Gastrocnemius medialis (tissue), 4 donors: ENCODE measurements around the gene ASTN2. TPM values are rescaled to one million over a fixed set of nuclear protein-coding genes. Genes with fewer than 3 reads are reported as not detected.

ENCODE experiments used
- ATAC-seq, 2 donors: fragments of 150-250 bp; one replicate each; pipeline ENCODE4 v1.9.1; 2016
- DNase-seq, 2 donors: peaks; one replicate each; pipeline ENCODE4 v3.0.0-alpha.2; 2019
- H3K27ac ChIP-seq, 4 donors: fragments of 200-600 bp; sonication (generic); 1 replicate in 1 of 4; 2 replicates in 3 of 4; pipeline ENCODE4 v1.5.1; 2016 to 2018; ENCODE audit warnings: mild to moderate bottlenecking in 2 of 4, moderate library complexity in 1 of 4
- H3K27me3 ChIP-seq, 3 donors: fragments of 200-600 bp; sonication (generic) in 2 of 3; 1 replicate in 1 of 3; 2 replicates in 2 of 3; pipeline versions ENCODE4 v1.5.1 to v1.6.0; 2016 to 2019; ENCODE audit warnings: mild to moderate bottlenecking in 1 of 3, moderate library complexity in 1 of 3
- H3K36me3 ChIP-seq, 2 donors: fragments of 200-600 bp; sonication (generic) in 1 of 2; one replicate each; pipeline ENCODE4 v1.5.1; 2017 to 2018
- H3K4me1 ChIP-seq, 2 donors: fragments of 200-600 bp; sonication (generic) in 1 of 2; one replicate each; pipeline ENCODE4 v1.5.1; 2016 to 2017; ENCODE audit warnings: mild to moderate bottlenecking in 2 of 2
- H3K4me3 ChIP-seq, 4 donors: fragments of 200-600 bp; sonication (generic) in 3 of 4; 1 replicate in 1 of 4; 2 replicates in 3 of 4; pipeline ENCODE4 v1.5.1; 2016 to 2019; ENCODE audit warnings: mild to moderate bottlenecking in 2 of 4
- H3K9me3 ChIP-seq, 3 donors: fragments of 200-600 bp; sonication (generic) in 2 of 3; 1 replicate in 1 of 3; 2 replicates in 2 of 3; pipeline ENCODE4 v1.5.1; 2016 to 2019
- POLR2A ChIP-seq, 2 donors: fragments of 450-650 bp; IDR thresholded peaks; one replicate each; pipeline ENCODE4 v1.6.1; 2017; ENCODE audit warnings: antibody characterized with exemption in 2 of 2, mild to moderate bottlenecking in 2 of 2, moderate library complexity in 2 of 2
- in situ Hi-C, 4 donors: fragments of 200-750 bp; cut with MboI; loops; one replicate each; pipeline versions ENCODE4 v1.15.0 to v1.8.0; 2017; ENCODE audit warnings: low sequenced_read_pairs in 4 of 4
- intact Hi-C: fragments of 100-400 bp; cut with DNase I; formaldehyde crosslinking; loops from one replicate; pipeline ENCODE4 v1.15.1; 2023; ENCODE audit warnings: low total_unique reads
- total RNA-seq, 4 donors: library from RNA; depleted of rRNA; stranded (reverse); fragments of >200 nt; gene quantifications; one replicate each; pipeline versions ENCODE4 v1.1.0 to v1.2.3, GENCODE V29; 2016
- TF ChIP-seq, protein P1 (sequence below), 5 experiments: fragments of 450-650 bp in 3 of 5; fragments of 200-600 bp in 2 of 5; sonication (generic) in 2 of 5; IDR thresholded peaks in 4 of 5; conservative IDR thresholded peaks in 1 of 5; 1 replicate in 4 of 5; 2 replicates in 1 of 5; pipeline ENCODE4 v1.5.1; 2016 to 2019; ENCODE audit warnings: antibody characterized with exemption in 5 of 5, mild to moderate bottlenecking in 3 of 5, moderate library complexity in 3 of 5

ASTN2 gene
- total RNA-seq, 4 donors from 2014 or later = 2.5 to 4.6 (median 3.7) TPM

DNA sequence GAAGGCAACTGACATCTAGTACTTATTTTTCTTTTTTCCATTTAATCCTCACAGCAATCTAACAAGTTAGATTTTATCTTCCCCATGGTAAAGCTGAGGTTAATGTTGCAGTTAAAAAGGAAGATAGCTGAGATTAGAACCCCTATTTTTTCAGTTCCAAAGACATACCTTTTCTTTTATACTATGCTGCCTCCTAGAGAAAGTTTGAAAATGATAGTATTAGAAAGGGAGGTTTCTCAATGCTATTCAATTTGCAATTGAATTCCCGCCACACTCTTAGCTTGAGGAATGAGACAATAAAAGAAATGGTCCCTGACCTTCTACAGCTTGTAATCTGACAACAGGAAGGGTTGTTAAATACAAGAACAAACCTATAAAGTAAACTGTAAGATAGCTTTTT, 923.6 kb downstream of the ASTN2 start:
- no peak for ATAC-seq
- in situ Hi-C loops = loop anchor here in 2 of 4 donors (10.0 kb wide), 2 partner anchors 84 to 326 kb away; no protein-coding TSS in a partner anchor
- TF ChIP-seq POLR2A (IDR thresholded peaks at IDR 0.05) = no peak
- TF ChIP-seq, protein P1, sequence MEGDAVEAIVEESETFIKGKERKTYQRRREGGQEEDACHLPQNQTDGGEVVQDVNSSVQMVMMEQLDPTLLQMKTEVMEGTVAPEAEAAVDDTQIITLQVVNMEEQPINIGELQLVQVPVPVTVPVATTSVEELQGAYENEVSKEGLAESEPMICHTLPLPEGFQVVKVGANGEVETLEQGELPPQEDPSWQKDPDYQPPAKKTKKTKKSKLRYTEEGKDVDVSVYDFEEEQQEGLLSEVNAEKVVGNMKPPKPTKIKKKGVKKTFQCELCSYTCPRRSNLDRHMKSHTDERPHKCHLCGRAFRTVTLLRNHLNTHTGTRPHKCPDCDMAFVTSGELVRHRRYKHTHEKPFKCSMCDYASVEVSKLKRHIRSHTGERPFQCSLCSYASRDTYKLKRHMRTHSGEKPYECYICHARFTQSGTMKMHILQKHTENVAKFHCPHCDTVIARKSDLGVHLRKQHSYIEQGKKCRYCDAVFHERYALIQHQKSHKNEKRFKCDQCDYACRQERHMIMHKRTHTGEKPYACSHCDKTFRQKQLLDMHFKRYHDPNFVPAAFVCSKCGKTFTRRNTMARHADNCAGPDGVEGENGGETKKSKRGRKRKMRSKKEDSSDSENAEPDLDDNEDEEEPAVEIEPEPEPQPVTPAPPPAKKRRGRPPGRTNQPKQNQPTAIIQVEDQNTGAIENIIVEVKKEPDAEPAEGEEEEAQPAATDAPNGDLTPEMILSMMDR (IDR thresholded peaks at IDR 0.05 in 4 of 5, conservative IDR thresholded peaks at IDR 0.05 in 1 of 5) = no peak
- intact Hi-C loops = loop anchor here (5.0 to 10.0 kb wide), 4 partner anchors 174 to 896 kb away; partner anchors contain the start of gene PAPPA
- Histone ChIP-seq H3K27ac (no peak overlapping the region), H3K4me3 (no peak overlapping the region), H3K4me1 (no peaks in the 10 kb centered on the region), H3K27me3 (no peaks in the 10 kb centered on the region), H3K36me3 (no peaks in the 10 kb centered on the region), H3K9me3 (no peaks in the 10 kb centered on the region)
- DNase-seq = no peak

DNA sequence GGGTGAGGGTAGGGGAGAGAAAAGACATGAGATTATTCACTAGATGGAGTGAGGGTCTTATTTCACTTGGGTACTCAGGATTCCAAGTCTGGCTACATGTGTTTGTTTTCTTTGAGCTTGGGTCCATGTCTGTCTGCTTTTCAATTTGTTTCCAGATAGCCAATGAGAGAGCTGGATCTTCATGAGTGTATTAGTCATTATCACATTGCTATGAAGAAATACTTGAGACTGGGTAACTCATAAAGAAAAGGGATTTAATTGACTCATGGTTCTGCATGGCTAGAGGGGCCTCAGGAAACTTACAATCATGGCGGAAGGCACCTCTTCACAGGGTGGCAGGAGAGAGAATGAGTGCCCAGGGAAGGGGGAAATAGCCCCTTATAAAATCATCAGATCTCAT, 924.5 kb downstream of the ASTN2 start:
- H3K4me1 ChIP-seq = no peaks in the 10 kb centered on the region

DNA sequence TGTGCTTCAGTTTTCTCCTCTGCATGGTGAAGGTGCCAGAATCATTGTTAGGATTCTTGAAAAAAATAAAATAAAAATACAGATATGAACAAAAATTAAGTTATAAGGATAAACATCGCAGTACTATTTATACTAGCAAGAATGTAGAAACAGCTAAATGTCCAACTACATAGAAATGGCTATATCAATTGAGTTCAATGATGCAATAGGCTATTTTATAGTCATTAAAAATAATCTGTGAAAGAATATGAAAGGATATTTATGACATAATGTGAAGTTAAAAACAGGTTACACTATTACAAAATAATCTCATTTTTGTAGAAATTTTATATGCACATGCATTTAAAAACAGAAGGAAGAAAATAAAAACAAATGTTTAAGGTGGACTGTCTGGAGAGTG, 926.5 kb downstream of the ASTN2 start:
- no peak for DNase-seq
- intact Hi-C loops (no loop called here), in situ Hi-C loops (no loop called here)
- H3K27me3 ChIP-seq = no peaks in the 10 kb centered on the region
- no peaks in the 10 kb centered on the region for H3K36me3 ChIP-seq
- no peaks in the 10 kb centered on the region for H3K9me3 ChIP-seq
- no peak overlapping the region for H3K4me3 ChIP-seq
- no peak for ATAC-seq
- no peak for TF ChIP-seq POLR2A (IDR thresholded peaks at IDR 0.05)
- TF ChIP-seq, protein P1 (IDR thresholded peaks at IDR 0.05 in 4 of 5, conservative IDR thresholded peaks at IDR 0.05 in 1 of 5) = no peak
- H3K4me1 ChIP-seq = no peaks in the 10 kb centered on the region
- H3K27ac ChIP-seq = no peak overlapping the region

More for the DNA sequence above, 924.5 kb downstream of the ASTN2 start:
- Histone ChIP-seq H3K9me3 (no peaks in the 10 kb centered on the region), H3K27ac (no peak overlapping the region), H3K4me3 (no peak overlapping the region), H3K27me3 (no peaks in the 10 kb centered on the region), H3K36me3 (no peaks in the 10 kb centered on the region)
- intact Hi-C loops = loop anchor here (5.0 to 10.0 kb wide), 4 partner anchors 174 to 896 kb away; partner anchors contain the start of gene PAPPA
- DNase-seq (no peak), ATAC-seq (no peak)
- in situ Hi-C loops = loop anchor here in 2 of 4 donors (10.0 kb wide), 2 partner anchors 84 to 326 kb away; no protein-coding TSS in a partner anchor
- TF ChIP-seq, protein P1 (IDR thresholded peaks at IDR 0.05 in 4 of 5, conservative IDR thresholded peaks at IDR 0.05 in 1 of 5) = no peak
- TF ChIP-seq POLR2A (IDR thresholded peaks at IDR 0.05) = no peak

DNA sequence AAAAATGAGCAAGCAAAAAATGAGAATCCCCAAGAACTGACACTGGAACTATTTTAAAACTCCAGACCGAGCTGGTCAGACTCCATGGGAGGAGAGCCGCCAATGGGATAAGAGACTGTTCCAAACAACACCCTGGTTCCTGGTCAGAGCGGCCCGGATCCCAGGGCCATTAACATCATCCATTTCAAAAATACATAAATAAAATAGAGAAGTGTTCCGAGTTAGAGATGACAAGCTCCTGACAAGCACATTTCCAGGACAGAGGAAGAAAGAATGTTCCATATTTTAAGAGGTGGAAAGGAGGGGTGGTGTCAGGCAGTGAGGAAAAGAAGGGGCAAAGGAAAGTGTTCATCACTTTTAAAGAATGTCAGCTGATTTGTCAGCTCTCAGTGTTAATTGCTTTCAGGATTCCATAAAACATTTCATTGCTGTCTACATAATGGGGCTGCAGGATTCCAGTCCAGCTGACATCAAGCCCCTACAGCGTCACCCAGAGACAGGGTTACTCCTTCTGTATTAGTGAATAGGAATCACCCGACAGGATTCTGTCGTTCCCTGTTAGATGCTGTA, 930.3 kb downstream of the ASTN2 start:
- in situ Hi-C loops (no loop called here), intact Hi-C loops (no loop called here)
- Histone ChIP-seq H3K27me3 (no peaks in the 10 kb centered on the region), H3K36me3 (no peaks in the 10 kb centered on the region), H3K27ac (no peak overlapping the region), H3K4me1 (no peaks in the 10 kb centered on the region), H3K9me3 (no peaks in the 10 kb centered on the region), H3K4me3 (no peak overlapping the region)
- TF ChIP-seq, protein P1 (IDR thresholded peaks at IDR 0.05 in 4 of 5, conservative IDR thresholded peaks at IDR 0.05 in 1 of 5) = no peak
- no peak for TF ChIP-seq POLR2A (IDR thresholded peaks at IDR 0.05)
- no peak for DNase-seq
- ATAC-seq = no peak
